Right cardiac atrium (tissue), 5 donors: ENCODE results near the gene DEXI. TPM values are rescaled to one million over a fixed set of nuclear protein-coding genes. Genes with fewer than 3 reads are reported as not detected.
A peak's percentile ranks its signal among the peaks of the same experiment; 100 is the strongest.
"Not testable (repeated sequence)": the region's sequence is repeated elsewhere in the genome, so short reads cannot be mapped to it uniquely, and the experiment has no call there.

Source experiments
- ATAC-seq, 2 donors: fragments of 200-7000 bp; cut with Tn5 transposase; one replicate each; pipeline versions ENCODE4 v1.8.0 to v1.9.1; 2020; ENCODE audit warnings: moderate library complexity in 2 of 2, mild to moderate bottlenecking in 1 of 2
- DNase-seq, 3 donors: peaks; one replicate each; pipeline ENCODE4 v3.0.0-alpha.2; 2020
- H3K27ac ChIP-seq: one replicate; pipeline ENCODE4 v1.5.1; 2013; ENCODE audit warnings: mild to moderate bottlenecking, low read length, control low read depth, moderate library complexity
- H3K27me3 ChIP-seq: one replicate; pipeline ENCODE4 v1.6.1; 2013; ENCODE audit not compliant: control insufficient read depth, insufficient read depth
- H3K4me1 ChIP-seq: one replicate; pipeline ENCODE4 v1.6.1; 2013; ENCODE audit warnings: low read length; ENCODE audit not compliant: control insufficient read depth, insufficient read depth
- H3K4me3 ChIP-seq: one replicate; pipeline ENCODE4 v1.5.1; 2013; ENCODE audit warnings: low read length, control low read depth
- H3K9me3 ChIP-seq: one replicate; pipeline ENCODE4 v1.6.1; 2013; ENCODE audit warnings: low read length; ENCODE audit not compliant: control insufficient read depth
- WGBS: extraction: QIAGEN DNeasy Blood & Tissue Kit; methylation state at CpG from one replicate; pipeline ENCODE4 v1.1.7; 2013; 5-methylcytosine and 5-hydroxymethylcytosine counted together
- intact Hi-C, 4 donors: fragments of 100-400 bp; cut with DNase I; formaldehyde crosslinking; loops; one replicate each; pipeline versions ENCODE4 v1.11.0 to v1.14.0; 2022 to 2023
- polyA plus RNA-seq: library from polyadenylated mRNA; stranded (reverse); fragments of 200-250 nt; gene quantifications from one replicate; pipeline ENCODE4 v1.2.3, GENCODE V29; 2013
- total RNA-seq, 4 donors: library from RNA; stranded (reverse); fragmentation: NEBNext Ultra II Directional; extraction: Animal tissue kit (Norgen Biotek cat#: 25700); gene quantifications; one replicate each; pipeline ENCODE4 v1.2.1, GENCODE V29; 2021
- donor health status: healthy with polysubstance abuse.
- donor health status: DM: no; HTN: yes; CAD: no.
- donor health status: DM: no; HTN: no; CAD: no.
- donor health status: DM: no; HTN: yes; CAD: no; lungs with severe emphysema.
- donor health status: DM: yes; HTN: yes; CAD: no.

Gene DEXI
- total and polyA plus RNA-seq, 5 donors = 82.2 to 127 (median 102) TPM

- Histone ChIP-seq H3K27me3 (no peaks in the 10 kb centered on the region), H3K4me1 (no peaks in the 10 kb centered on the region), H3K27ac (no peak overlapping the region), H3K4me3 (no peak overlapping the region), H3K9me3 (no peaks in the 10 kb centered on the region)
- DNase-seq = no peak
- intact Hi-C loops = no loop called here
- ATAC-seq = no peak
- WGBS = 88% methylated on average over 7 of the region's 7 CpGs
Observed at GRCh38 chr16:10954903-10955302, 12.6 kb upstream of the DEXI start.

- H3K27ac ChIP-seq = no peak overlapping the region
- ATAC-seq (no peak), DNase-seq (no peak)
- intact Hi-C loops = no loop called here
- no peaks in the 10 kb centered on the region for H3K9me3 ChIP-seq
- no peaks in the 10 kb centered on the region for H3K27me3 ChIP-seq
- no peak overlapping the region for H3K4me3 ChIP-seq
- H3K4me1 ChIP-seq = peaks cover 3% of the 10 kb centered on the region
- WGBS = 55% methylated on average over 4 of the region's 4 CpGs
Observed at GRCh38 chr16:10951026-10951425, 8.8 kb upstream of the DEXI start.

- WGBS = 69% methylated on average over 5 of the region's 5 CpGs
- peaks cover 3% of the 10 kb centered on the region for H3K4me1 ChIP-seq
- DNase-seq (no peak), ATAC-seq (no peak)
- intact Hi-C loops = no loop called here
- H3K9me3 ChIP-seq = no peaks in the 10 kb centered on the region
- no peak overlapping the region for H3K4me3 ChIP-seq
- no peaks in the 10 kb centered on the region for H3K27me3 ChIP-seq
- no peak overlapping the region for H3K27ac ChIP-seq
Observed at GRCh38 chr16:10950393-10950792, 8.1 kb upstream of the DEXI start.

- Histone ChIP-seq H3K4me3 (no peak overlapping the region), H3K9me3 (no peaks in the 10 kb centered on the region), H3K27me3 (no peaks in the 10 kb centered on the region), H3K27ac (no peak overlapping the region), H3K4me1 (peaks cover 3% of the 10 kb centered on the region)
- DNase-seq (no peak), ATAC-seq (no peak)
- intact Hi-C loops = no loop called here
- 79% methylated on average over 7 of the region's 7 CpGs for WGBS
Observed at GRCh38 chr16:10949424-10949970, 7.2 kb upstream of the DEXI start.

GRCh38 chr16:10947211-10947787 lies 5.0 kb upstream of the DEXI start:
- ATAC-seq = no peak
- Histone ChIP-seq H3K4me3 (no peak overlapping the region), H3K9me3 (no peaks in the 10 kb centered on the region), H3K27me3 (no peaks in the 10 kb centered on the region), H3K27ac (no peak overlapping the region), H3K4me1 (peaks cover 5% of the 10 kb centered on the region)
- intact Hi-C loops = no loop called here
- DNase-seq = no peak
- 72% methylated on average over 10 of the region's 10 CpGs for WGBS

GRCh38 chr16:10946308-10946707 lies 4.0 kb upstream of the DEXI start:
- no peak for DNase-seq
- ATAC-seq = no peak
- intact Hi-C loops = no loop called here
- Histone ChIP-seq H3K27ac (no peak overlapping the region), H3K27me3 (no peaks in the 10 kb centered on the region), H3K4me3 (no peak overlapping the region), H3K9me3 (no peaks in the 10 kb centered on the region), H3K4me1 (peaks cover 5% of the 10 kb centered on the region)
- WGBS = 41% methylated on average over 5 of the region's 5 CpGs

GRCh38 chr16:10945065-10945787 lies 3.0 kb upstream of the DEXI start:
- WGBS = 34% methylated on average over 14 of the region's 14 CpGs
- intact Hi-C loops = no loop called here
- no peaks in the 10 kb centered on the region for H3K9me3 ChIP-seq
- H3K4me3 ChIP-seq = peak overlapping the region; percentile 61
- H3K27me3 ChIP-seq = no peaks in the 10 kb centered on the region
- DNase-seq = no peak
- H3K4me1 ChIP-seq = peaks cover 5% of the 10 kb centered on the region
- no peak for ATAC-seq
- no peak overlapping the region for H3K27ac ChIP-seq

GRCh38 chr16:10944249-10945064 lies 2.2 kb upstream of the DEXI start, which contains the start of gene CLEC16A:
CLEC16A (plus strand) TSS chr16:10944564; CDS start chr16:10944718, 154 bp downstream.
- intact Hi-C loops = no loop called here
- peak within 1 kb of the TSS; percentile 61 for H3K4me3 ChIP-seq
- no peaks in the 10 kb centered on the region for H3K27me3 ChIP-seq
- under 1% methylated on average over 86 of the region's 86 CpGs for WGBS
- H3K27ac ChIP-seq = peak within 1 kb of the TSS; percentile 25
- no peaks in the 10 kb centered on the region for H3K9me3 ChIP-seq
- ATAC-seq (peak; percentile 90 to 92), DNase-seq (peak; percentile 99)
- peaks cover 9% of the 10 kb centered on the region for H3K4me1 ChIP-seq

GRCh38 chr16:10943064-10943353 lies 741 bp upstream of the DEXI start:
- WGBS = 87% methylated on average over 7 of the region's 7 CpGs
- Histone ChIP-seq H3K4me1 (peaks cover 16% of the 10 kb centered on the region), H3K9me3 (no peaks in the 10 kb centered on the region), H3K27ac (peak overlapping the region; percentile 19), H3K27me3 (no peaks in the 10 kb centered on the region), H3K4me3 (no peak overlapping the region)
- intact Hi-C loops = no loop called here
- ATAC-seq (no peak), DNase-seq (no peak)

GRCh38 chr16:10941935-10942351 lies 325 bp downstream of the DEXI start:
- H3K9me3 ChIP-seq, intact Hi-C loops, H3K27me3 ChIP-seq, ATAC-seq, DNase-seq: not testable (repeated sequence)
- Histone ChIP-seq H3K27ac (peak overlapping the region; percentile 65), H3K4me3 (peak overlapping the region; percentile 65), H3K4me1 (peaks cover 24% of the 10 kb centered on the region)
- under 1% methylated on average over 52 of the region's 52 CpGs for WGBS
